Measurements from ENCODE around the gene STMP1. TPM values are rescaled to one million over a fixed set of nuclear protein-coding genes. Genes with fewer than 3 reads are reported as not detected.
"Not testable (repeated sequence)": the region's sequence is repeated elsewhere in the genome, so short reads cannot be mapped to it uniquely, and the experiment has no call there.

The STMP1 gene
- total RNA-seq, 1 donor from 2014 or later: 30.3 TPM

GRCh38 chr7:135685306-135686084 is 23.2 kb downstream of the STMP1 start:
- ATAC-seq (no peak), DNase-seq (no peak)
- intact Hi-C loops (cut with micrococcal nuclease): no loop called here

GRCh38 chr7:135687466-135687865 is 25.2 kb downstream of the STMP1 start:
- DNase-seq: no peak
- no peak for ATAC-seq
- intact Hi-C loops (cut with micrococcal nuclease): no loop called here

- ATAC-seq: no peak
- intact Hi-C loops (cut with micrococcal nuclease): no loop called here
- no peak for DNase-seq
Observed at GRCh38 chr7:135690566-135690965, 28.3 kb downstream of the STMP1 start.

GRCh38 chr7:135692055-135692454 is 29.7 kb downstream of the STMP1 start:
- no peak for ATAC-seq
- intact Hi-C loops (cut with micrococcal nuclease): no loop called here
- DNase-seq: no peak

DNA sequence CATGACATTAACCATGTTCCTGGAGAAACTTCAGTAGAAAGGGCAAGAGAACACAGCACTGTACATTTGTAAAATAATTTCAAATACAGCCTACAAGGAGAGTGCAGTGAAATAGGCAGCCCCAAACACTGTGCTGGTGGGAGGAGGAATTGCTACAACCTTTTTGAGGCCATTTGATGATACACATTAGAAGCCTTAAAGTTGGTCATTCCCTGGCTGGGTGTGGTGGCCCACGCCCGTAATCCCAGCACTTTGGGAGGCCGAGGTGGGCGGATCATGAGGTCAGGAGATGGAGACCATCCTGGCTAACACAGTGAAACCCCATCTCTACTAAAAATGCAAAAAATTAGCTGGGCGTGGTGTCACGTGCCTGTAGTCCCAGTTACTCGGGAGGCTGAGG is 30.3 kb downstream of the STMP1 start:
- DNase-seq; ATAC-seq; intact Hi-C loops (cut with micrococcal nuclease): not testable (repeated sequence)

- DNase-seq (no peak), ATAC-seq (peak; percentile 90)
Observed at GRCh38 chr7:135693558-135693957, 31.2 kb downstream of the STMP1 start.

DNA sequence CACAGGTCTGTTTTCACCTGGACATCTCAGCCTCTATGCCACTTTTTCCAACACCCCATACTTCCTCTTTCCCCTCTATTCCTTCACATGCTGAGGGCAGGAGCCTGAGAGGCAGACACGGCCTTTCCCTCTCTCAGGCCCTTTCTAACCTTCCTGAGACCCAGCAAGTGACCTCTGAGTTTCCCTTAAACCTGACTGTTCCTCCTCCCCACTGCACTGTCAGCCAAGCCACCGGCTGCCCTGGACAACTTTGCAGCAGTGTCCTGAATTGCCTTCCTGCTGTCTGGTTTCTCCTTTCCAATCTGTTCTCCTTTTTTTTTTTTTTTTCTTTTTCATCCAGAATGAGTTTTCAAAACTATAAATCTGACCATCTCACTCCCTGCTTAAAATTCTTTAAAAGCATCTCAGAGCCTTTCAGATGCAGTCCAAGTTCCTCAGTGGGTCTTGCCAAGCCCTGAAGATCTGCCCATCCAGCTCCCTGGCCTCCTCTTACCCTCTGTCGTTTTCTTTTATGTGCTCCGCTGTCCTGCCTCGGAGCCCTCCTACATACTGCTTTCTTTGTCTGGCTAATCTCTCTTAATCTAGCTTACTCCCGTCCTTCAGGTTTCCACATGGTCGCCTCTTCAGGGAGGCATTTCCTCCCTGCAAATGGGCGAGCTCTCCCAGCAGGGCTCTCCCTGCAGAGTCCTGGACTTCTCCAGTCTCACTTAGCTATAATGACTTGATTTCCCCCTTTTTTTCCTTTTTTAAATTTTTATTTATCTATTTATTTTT is 35.1 kb downstream of the STMP1 start:
- ATAC-seq: no peak
- intact Hi-C loops (cut with micrococcal nuclease): no loop called here
- no peak for DNase-seq

More at GRCh38 chr7:135693558-135693957, 31.2 kb downstream of the STMP1 start:
- intact Hi-C loops (cut with micrococcal nuclease): no loop called here

DNA sequence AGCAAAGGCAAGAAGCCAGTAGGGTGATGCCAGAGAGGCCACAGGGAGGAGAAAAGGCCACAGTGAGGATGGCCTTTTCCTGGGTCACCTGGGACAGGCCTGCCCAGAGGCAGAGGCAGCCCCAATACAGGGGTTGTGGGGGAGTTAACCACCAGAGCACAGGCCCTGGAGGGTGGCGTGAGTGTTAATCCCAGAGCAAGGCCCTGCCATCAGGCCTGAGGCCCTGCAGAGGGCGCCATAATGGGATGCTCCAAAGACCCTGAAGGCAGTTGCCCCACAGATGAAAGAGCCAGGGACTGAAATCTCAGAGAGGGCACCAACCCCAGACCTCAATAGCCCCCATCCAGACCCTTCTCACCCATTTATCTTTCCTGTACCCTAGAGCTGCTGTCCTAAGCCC is 41.8 kb downstream of the STMP1 start:
- ATAC-seq: no peak

DNA sequence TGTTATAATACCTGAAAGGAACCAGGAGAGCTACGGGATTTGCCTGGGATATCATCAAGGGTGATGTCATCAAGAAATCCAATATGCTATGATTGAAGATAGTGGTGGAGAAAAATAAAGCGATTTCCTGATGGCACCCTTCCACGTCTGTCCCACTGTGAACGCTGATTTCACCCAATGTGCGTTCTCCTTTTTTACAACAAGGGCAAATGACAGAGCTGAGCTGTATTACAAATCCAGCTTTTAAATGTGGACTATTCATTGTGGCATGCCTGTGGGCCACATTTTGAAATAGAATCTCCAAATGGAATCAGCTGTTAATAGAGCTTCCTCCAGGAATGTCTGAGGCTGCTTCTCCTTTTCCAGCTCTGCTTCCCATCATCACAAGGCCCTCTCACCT is 42.4 kb downstream of the STMP1 start:
- ATAC-seq (no peak), DNase-seq (no peak)
- intact Hi-C loops (cut with micrococcal nuclease): no loop called here

More for the DNA sequence above, 41.8 kb downstream of the STMP1 start:
- intact Hi-C loops (cut with micrococcal nuclease): no loop called here
- no peak for DNase-seq

DNA sequence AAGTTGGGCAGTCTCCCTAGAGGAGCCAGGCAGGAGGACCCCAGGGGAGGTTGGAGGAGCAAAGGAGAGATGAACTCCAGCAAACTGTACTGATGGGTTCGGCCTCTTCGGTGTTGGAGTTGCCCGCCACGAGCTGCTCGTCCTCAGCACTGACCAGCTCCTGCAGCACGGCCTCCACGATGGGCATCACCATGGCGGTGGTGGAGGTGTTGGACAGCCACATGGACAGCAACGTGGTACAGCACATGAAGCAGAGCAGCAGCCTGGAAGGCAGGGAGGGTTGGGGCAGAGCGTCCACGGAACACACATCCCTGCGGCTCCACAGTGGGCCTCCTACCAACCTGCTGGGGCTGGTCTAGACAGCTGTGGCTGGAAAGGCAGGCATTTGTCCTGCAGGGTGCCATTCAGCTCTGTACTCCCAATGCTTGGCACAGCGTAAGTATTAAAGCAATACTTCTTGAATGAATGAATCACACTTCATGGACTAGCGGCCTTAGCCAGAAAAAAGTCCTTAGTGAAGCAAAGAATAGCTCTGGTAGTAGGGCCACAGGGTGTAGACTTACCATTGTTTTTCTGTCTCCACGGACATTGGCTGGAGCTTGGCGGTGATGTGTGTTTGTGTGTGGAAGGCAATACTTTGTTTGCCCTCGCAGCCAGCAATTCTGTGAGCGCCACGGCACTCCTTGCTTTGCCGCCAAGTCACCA is 43.9 kb downstream of the STMP1 start:
- DNase-seq (no peak), ATAC-seq (no peak)
- intact Hi-C loops (cut with micrococcal nuclease): no loop called here

DNA sequence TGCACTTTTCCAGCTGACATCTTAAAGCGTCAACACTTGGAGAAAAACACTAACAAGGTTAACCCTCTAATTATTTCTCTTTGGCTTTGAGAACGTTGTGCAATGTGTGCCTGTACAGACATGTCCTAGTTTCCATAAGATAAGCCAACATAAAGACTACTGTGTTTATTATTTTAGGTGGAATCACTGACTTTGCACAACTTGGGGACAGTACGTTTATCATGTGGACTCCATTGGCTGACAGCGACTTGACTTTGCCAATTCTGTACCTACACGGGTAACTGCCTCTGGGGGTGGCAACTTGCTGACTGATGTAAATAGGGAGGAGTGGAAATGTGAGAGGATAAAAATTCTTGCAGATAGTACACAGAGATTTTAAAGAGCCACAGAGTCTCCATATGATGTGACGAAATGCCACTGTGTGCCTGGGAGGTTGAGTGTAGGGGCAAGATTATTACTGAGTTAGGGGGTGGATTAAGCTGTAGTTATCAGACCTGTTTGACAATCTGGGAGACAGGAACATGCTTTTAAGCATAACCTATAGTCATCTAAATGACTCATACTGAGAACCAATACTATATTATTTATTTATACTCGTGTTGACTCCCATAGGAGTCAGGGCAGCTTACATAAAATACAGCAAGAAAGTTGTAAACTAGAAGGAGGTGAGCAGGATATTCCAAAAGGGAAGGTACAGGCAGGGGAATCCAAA is 44.7 kb downstream of the STMP1 start:
- DNase-seq: no peak
- intact Hi-C loops (cut with micrococcal nuclease): no loop called here
- no peak for ATAC-seq

- no peak for DNase-seq
- intact Hi-C loops (cut with micrococcal nuclease): no loop called here
- ATAC-seq: no peak
Observed at GRCh38 chr7:135707570-135707966, 45.3 kb downstream of the STMP1 start.

DNA sequence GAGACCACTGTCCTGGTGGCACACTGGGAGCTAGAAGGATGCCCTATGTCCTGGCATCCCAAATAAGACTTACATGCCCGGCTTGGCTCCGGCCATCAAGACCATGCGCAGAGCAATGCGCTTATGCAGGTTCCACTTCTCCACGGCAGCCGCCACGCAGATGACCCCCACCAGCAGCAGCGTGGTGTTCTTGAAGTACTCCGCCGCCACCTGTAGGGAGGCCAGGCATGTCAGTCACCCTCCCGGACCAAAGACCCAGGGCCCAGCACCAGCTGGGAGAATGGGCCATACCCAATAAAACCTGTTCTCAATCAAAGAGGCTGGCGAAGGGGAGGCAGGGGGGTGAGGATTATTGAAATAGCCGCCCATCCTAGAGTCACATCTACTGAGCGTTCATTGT is 45.7 kb downstream of the STMP1 start:
- DNase-seq: no peak
- intact Hi-C loops (cut with micrococcal nuclease): no loop called here
- no peak for ATAC-seq

GRCh38 chr7:135709508-135709907 is 47.2 kb downstream of the STMP1 start:
- no peak for DNase-seq
- intact Hi-C loops (cut with micrococcal nuclease): no loop called here
- no peak for ATAC-seq

DNA sequence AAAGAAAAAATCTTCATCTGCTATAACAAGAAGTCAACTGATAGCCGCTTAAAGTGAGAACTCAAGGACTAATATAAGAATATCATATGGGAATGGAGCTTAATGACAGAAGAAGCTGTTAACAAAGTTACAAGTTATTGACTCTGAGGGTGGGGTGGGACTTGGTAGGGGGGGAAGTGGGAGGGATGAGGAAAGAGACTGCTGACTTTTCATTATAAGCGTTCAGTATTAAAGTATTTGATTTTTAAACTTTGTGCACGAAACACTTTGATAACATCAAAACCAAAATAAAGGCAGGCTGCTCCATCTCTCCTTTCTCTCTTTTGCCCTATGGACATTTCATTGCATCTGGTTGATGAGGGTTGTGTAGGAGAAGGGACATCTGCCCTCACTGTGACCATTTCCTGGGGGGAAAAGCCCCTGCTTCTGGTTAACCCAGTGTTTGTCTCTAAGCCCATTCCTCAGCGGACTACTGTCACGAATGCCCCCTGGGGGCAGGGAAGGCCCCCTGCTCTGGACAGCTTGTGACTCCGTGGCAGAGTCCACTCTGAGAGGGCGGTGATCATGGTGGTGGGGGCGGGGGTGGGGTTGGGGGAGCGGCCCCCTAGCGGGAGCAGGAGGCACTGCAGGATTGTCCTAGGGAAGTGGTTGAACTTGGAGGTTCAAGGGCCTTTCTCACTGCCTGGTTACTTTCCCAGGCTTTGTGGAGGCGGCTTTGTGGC is 48.3 kb downstream of the STMP1 start:
- intact Hi-C loops (cut with micrococcal nuclease): no loop called here
- DNase-seq (no peak), ATAC-seq (no peak)

DNA sequence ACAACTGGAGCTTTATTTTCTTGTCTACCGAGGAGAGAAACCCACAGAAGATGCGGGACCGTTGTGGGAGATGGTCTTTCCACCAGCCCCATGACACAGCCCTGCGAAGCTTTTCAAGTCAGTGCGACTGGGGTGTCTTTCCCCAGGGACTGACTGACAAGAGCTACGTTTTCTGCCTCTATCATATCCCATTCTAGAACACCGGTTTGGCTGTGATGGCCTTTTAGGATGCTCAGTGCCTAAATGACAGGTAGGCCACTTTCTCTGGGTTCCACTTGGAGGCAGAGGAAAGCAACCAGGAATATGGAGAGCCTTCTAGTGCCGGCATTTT is 48.8 kb downstream of the STMP1 start:
- no peak for ATAC-seq

GRCh38 chr7:135712182-135712782 is 50.0 kb downstream of the STMP1 start:
- intact Hi-C loops (cut with micrococcal nuclease): no loop called here
- peak; percentile 57 for ATAC-seq
- DNase-seq: no peak

More for the DNA sequence above, 48.8 kb downstream of the STMP1 start:
- no peak for DNase-seq
- intact Hi-C loops (cut with micrococcal nuclease): no loop called here

DNA sequence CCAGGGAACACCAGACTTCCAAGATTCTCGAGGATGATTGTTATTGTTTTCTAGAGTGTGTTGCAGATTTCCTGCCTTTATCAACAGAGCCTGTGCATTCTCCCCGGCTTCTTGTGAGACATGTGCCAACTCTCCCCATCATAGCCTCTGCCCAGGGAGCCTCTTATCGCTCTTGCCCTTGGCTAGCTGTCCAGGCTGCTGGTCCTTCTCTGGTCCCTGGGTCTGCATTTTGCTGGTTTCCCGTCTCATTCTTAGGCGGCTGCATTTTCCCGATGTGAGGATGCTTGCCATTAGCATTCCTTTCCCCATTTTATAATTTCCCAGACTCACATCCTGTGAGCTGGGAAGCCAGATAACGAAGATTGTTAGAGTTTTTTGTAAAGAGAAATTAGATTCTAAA is 50.5 kb downstream of the STMP1 start:
- intact Hi-C loops (cut with micrococcal nuclease): no loop called here
- DNase-seq: no peak
- ATAC-seq: no peak

Data from left ventricle myocardium superior (tissue), 1 donor.